Progenitor cell of endocrine pancreas (in vitro differentiated cells): ENCODE data around the gene MED9. TPM values are rescaled to one million over a fixed set of nuclear protein-coding genes. Genes with fewer than 3 reads are reported as not detected.
"Not testable (repeated sequence)": the region's sequence is repeated elsewhere in the genome, so short reads cannot be mapped to it uniquely, and the experiment has no call there.

Experiments
- DNase-seq: peaks from one replicate; pipeline ENCODE4 v3.0.0; 2021; ENCODE audit warnings: low spot score; ENCODE audit not compliant: unreplicated experiment
- H3K27ac Mint-ChIP-seq: 2 replicates; pipeline ENCODE4 v1.8.0; 2021; ENCODE audit warnings: mild to moderate bottlenecking, moderate library complexity, mixed read lengths
- H3K27me3 Mint-ChIP-seq: 2 replicates; pipeline ENCODE4 v1.8.0; 2021; ENCODE audit warnings: mixed read lengths
- H3K36me3 Mint-ChIP-seq: 2 replicates; pipeline ENCODE4 v1.8.0; 2022; ENCODE audit warnings: mixed read lengths; ENCODE audit not compliant: insufficient read depth
- H3K4me1 Mint-ChIP-seq: 2 replicates; pipeline ENCODE4 v1.8.0; 2021; ENCODE audit warnings: low read depth, mixed read lengths
- H3K4me3 Mint-ChIP-seq: 2 replicates; pipeline ENCODE4 v1.8.0; 2021; ENCODE audit warnings: low read depth, mild to moderate bottlenecking, moderate library complexity, mixed read lengths
- H3K9me3 Mint-ChIP-seq: 2 replicates; pipeline ENCODE4 v1.8.0; 2021; ENCODE audit warnings: low read depth, mixed read lengths
- total RNA-seq: library from RNA; stranded (reverse); gene quantifications from 2 replicates; pipeline ENCODE4 v1.2.1, GENCODE V29; 2021
- TF ChIP-seq, protein P1 (sequence below): fragments of 200-600 bp; sonication (generic); IDR thresholded peaks from one replicate; pipeline ENCODE4 v1.5.0; 2021; ENCODE audit warnings: antibody characterized with exemption, mild to moderate bottlenecking; ENCODE audit not compliant: unreplicated experiment

MED9 gene
- total RNA-seq, 1 donor from 2014 or later = 17.0 TPM

GRCh38 chr17:17447264-17447663 is 29.5 kb upstream of the MED9 start:
- Mint-ChIP-seq H3K4me1 (peaks cover 16% of the 10 kb centered on the region), H3K9me3 (no peaks in the 10 kb centered on the region), H3K4me3 (no peak overlapping the region), H3K36me3 (no peaks in the 10 kb centered on the region), H3K27ac (no peak overlapping the region), H3K27me3 (peaks cover 6% of the 10 kb centered on the region)
- no peak for DNase-seq
- TF ChIP-seq, protein P1, sequence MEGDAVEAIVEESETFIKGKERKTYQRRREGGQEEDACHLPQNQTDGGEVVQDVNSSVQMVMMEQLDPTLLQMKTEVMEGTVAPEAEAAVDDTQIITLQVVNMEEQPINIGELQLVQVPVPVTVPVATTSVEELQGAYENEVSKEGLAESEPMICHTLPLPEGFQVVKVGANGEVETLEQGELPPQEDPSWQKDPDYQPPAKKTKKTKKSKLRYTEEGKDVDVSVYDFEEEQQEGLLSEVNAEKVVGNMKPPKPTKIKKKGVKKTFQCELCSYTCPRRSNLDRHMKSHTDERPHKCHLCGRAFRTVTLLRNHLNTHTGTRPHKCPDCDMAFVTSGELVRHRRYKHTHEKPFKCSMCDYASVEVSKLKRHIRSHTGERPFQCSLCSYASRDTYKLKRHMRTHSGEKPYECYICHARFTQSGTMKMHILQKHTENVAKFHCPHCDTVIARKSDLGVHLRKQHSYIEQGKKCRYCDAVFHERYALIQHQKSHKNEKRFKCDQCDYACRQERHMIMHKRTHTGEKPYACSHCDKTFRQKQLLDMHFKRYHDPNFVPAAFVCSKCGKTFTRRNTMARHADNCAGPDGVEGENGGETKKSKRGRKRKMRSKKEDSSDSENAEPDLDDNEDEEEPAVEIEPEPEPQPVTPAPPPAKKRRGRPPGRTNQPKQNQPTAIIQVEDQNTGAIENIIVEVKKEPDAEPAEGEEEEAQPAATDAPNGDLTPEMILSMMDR = no peak

- H3K4me1 Mint-ChIP-seq = peaks cover 16% of the 10 kb centered on the region
- no peak overlapping the region for H3K4me3 Mint-ChIP-seq
- no peak overlapping the region for H3K27ac Mint-ChIP-seq
- H3K9me3 Mint-ChIP-seq = no peaks in the 10 kb centered on the region
- no peak for DNase-seq
- peaks cover 6% of the 10 kb centered on the region for H3K27me3 Mint-ChIP-seq
- no peaks in the 10 kb centered on the region for H3K36me3 Mint-ChIP-seq
- TF ChIP-seq, protein P1 = no peak
Observed at GRCh38 chr17:17448076-17448475, 28.7 kb upstream of the MED9 start.

GRCh38 chr17:17448723-17449122 is 28.1 kb upstream of the MED9 start:
- TF ChIP-seq, protein P1 = no peak
- no peaks in the 10 kb centered on the region for H3K9me3 Mint-ChIP-seq
- no peak overlapping the region for H3K4me3 Mint-ChIP-seq
- H3K27me3 Mint-ChIP-seq = peaks cover 6% of the 10 kb centered on the region
- H3K36me3 Mint-ChIP-seq = no peaks in the 10 kb centered on the region
- H3K27ac Mint-ChIP-seq = no peak overlapping the region
- no peak for DNase-seq
- peaks cover 16% of the 10 kb centered on the region for H3K4me1 Mint-ChIP-seq

- TF ChIP-seq, protein P1 = no peak
- no peaks in the 10 kb centered on the region for H3K9me3 Mint-ChIP-seq
- peaks cover 12% of the 10 kb centered on the region for H3K27me3 Mint-ChIP-seq
- H3K4me1 Mint-ChIP-seq = no peaks in the 10 kb centered on the region
- no peak overlapping the region for H3K27ac Mint-ChIP-seq
- H3K4me3 Mint-ChIP-seq = no peak overlapping the region
- DNase-seq = no peak
- no peaks in the 10 kb centered on the region for H3K36me3 Mint-ChIP-seq
Observed at GRCh38 chr17:17453088-17453487, 23.7 kb upstream of the MED9 start.

- TF ChIP-seq, protein P1 = no peak
- no peak overlapping the region for H3K4me3 Mint-ChIP-seq
- H3K9me3 Mint-ChIP-seq = no peaks in the 10 kb centered on the region
- H3K27ac Mint-ChIP-seq = no peak overlapping the region
- no peaks in the 10 kb centered on the region for H3K4me1 Mint-ChIP-seq
- no peaks in the 10 kb centered on the region for H3K36me3 Mint-ChIP-seq
- peaks cover 12% of the 10 kb centered on the region for H3K27me3 Mint-ChIP-seq
- DNase-seq = no peak
Observed at GRCh38 chr17:17454276-17454675, 22.5 kb upstream of the MED9 start.

GRCh38 chr17:17454700-17455099 is 22.1 kb upstream of the MED9 start:
- H3K27ac Mint-ChIP-seq, H3K36me3 Mint-ChIP-seq, H3K4me1 Mint-ChIP-seq, H3K4me3 Mint-ChIP-seq, H3K9me3 Mint-ChIP-seq, DNase-seq: not testable (repeated sequence)
- H3K27me3 Mint-ChIP-seq = peaks cover 12% of the 10 kb centered on the region
